Upper lobe of right lung (tissue), 1 donor: ENCODE data around the gene SKAP2. TPM values are rescaled to one million over a fixed set of nuclear protein-coding genes. Genes with fewer than 3 reads are reported as not detected.
A peak's percentile ranks its signal among the peaks of the same experiment; 100 is the strongest.

Experiments used
- ATAC-seq: fragments of 200-7000 bp; cut with Tn5 transposase; one replicate; pipeline ENCODE4 v1.9.1; 2020; ENCODE audit warnings: mild to moderate bottlenecking, moderate library complexity
- DNase-seq: peaks from one replicate; pipeline ENCODE4 v3.0.0-alpha.2; 2020
- H3K27ac ChIP-seq: fragments of 200-600 bp; one replicate; pipeline ENCODE4 v1.8.0; 2022
- H3K27me3 ChIP-seq: fragments of 200-600 bp; one replicate; pipeline ENCODE4 v1.8.0; 2022; ENCODE audit warnings: mild to moderate bottlenecking
- H3K36me3 ChIP-seq: fragments of 200-600 bp; one replicate; pipeline ENCODE4 v1.8.0; 2022
- H3K4me1 ChIP-seq: fragments of 200-600 bp; one replicate; pipeline ENCODE4 v1.8.0; 2022
- H3K4me3 ChIP-seq: fragments of 200-600 bp; one replicate; pipeline ENCODE4 v1.8.0; 2022; ENCODE audit warnings: mild to moderate bottlenecking
- H3K9me3 ChIP-seq: fragments of 200-600 bp; one replicate; pipeline ENCODE4 v1.8.0; 2022
- intact Hi-C: fragments of 100-400 bp; cut with DNase I; formaldehyde crosslinking; loops from one replicate; pipeline ENCODE4 v1.11.0; 2022
- total RNA-seq: library from RNA; stranded (reverse); fragmentation: NEBNext Ultra II Directional; extraction: Animal tissue kit (Norgen Biotek cat#: 25700); gene quantifications from one replicate; pipeline ENCODE4 v1.2.1, GENCODE V29; 2021
- TF ChIP-seq, protein P1 (sequence below): fragments of 200-600 bp; IDR thresholded peaks from one replicate; pipeline ENCODE4 v1.8.0; 2022; ENCODE audit warnings: antibody characterized with exemption
- donor health status: DM: no; HTN: yes; CAD: no; lungs with severe emphysema.

SKAP2 gene
- total RNA-seq, 1 donor from 2014 or later = 59.1 TPM

- intact Hi-C loops = no loop called here
- Histone ChIP-seq H3K36me3 (no peaks in the 10 kb centered on the region), H3K9me3 (peaks cover 4% of the 10 kb centered on the region), H3K27ac (no peak overlapping the region), H3K27me3 (no peaks in the 10 kb centered on the region), H3K4me1 (no peaks in the 10 kb centered on the region), H3K4me3 (no peak overlapping the region)
- TF ChIP-seq, protein P1, sequence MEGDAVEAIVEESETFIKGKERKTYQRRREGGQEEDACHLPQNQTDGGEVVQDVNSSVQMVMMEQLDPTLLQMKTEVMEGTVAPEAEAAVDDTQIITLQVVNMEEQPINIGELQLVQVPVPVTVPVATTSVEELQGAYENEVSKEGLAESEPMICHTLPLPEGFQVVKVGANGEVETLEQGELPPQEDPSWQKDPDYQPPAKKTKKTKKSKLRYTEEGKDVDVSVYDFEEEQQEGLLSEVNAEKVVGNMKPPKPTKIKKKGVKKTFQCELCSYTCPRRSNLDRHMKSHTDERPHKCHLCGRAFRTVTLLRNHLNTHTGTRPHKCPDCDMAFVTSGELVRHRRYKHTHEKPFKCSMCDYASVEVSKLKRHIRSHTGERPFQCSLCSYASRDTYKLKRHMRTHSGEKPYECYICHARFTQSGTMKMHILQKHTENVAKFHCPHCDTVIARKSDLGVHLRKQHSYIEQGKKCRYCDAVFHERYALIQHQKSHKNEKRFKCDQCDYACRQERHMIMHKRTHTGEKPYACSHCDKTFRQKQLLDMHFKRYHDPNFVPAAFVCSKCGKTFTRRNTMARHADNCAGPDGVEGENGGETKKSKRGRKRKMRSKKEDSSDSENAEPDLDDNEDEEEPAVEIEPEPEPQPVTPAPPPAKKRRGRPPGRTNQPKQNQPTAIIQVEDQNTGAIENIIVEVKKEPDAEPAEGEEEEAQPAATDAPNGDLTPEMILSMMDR = no peak
- ATAC-seq (no peak), DNase-seq (no peak)
Observed at GRCh38 chr7:26879671-26880070, 15.3 kb upstream of the SKAP2 start.

DNA sequence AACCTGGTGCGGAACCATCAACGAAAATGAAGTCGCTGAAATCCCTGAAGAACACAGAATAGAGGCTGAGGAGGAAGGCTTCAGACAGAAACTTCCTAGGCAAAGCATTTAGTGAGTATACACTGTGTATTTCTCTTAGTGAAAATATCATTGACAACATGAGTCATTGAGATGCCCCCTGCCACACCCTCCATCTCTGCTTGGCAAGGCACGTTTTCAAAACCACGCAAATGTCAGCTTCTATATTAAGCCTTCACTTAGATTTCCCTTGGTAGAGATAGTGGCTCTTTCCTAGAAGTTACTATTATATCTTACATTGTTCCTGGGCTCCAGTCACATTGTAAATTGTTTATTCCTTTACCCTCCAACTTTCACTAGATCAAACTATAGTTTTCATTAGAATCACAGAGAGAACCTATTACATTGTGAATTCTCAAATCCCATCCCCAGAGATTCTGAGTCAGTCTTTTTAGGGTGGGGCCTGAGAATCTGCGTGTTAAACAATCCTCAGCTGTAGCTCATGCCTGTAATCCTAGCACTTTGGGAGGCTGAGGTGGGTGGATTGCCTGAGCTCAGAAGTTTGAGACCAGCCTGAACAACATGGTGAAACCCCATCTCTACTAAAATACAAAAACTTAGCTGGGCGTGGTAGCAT lies 4.6 kb upstream of the SKAP2 start:
- ATAC-seq (no peak), DNase-seq (no peak)
- intact Hi-C loops = no loop called here
- H3K27me3 ChIP-seq = no peaks in the 10 kb centered on the region
- no peaks in the 10 kb centered on the region for H3K9me3 ChIP-seq
- H3K27ac ChIP-seq = no peak overlapping the region
- H3K4me1 ChIP-seq = no peaks in the 10 kb centered on the region
- H3K36me3 ChIP-seq = no peaks in the 10 kb centered on the region
- H3K4me3 ChIP-seq = no peak overlapping the region
- TF ChIP-seq, protein P1 = no peak

- intact Hi-C loops = no loop called here
- H3K4me1 ChIP-seq = peaks cover 10% of the 10 kb centered on the region
- H3K36me3 ChIP-seq = no peaks in the 10 kb centered on the region
- H3K4me3 ChIP-seq = peak overlapping the region; percentile 84
- peak; percentile 86 for DNase-seq
- no peaks in the 10 kb centered on the region for H3K9me3 ChIP-seq
- TF ChIP-seq, protein P1 = no peak
- peak; percentile 55 for ATAC-seq
- peak overlapping the region; percentile 97 for H3K27ac ChIP-seq
- no peaks in the 10 kb centered on the region for H3K27me3 ChIP-seq
Observed at GRCh38 chr7:26865094-26865388, 651 bp upstream of the SKAP2 start.

GRCh38 chr7:26863518-26864308 lies 677 bp downstream of the SKAP2 start:
- ATAC-seq (peak; percentile 1), DNase-seq (no peak)
- Histone ChIP-seq H3K36me3 (no peaks in the 10 kb centered on the region), H3K27me3 (no peaks in the 10 kb centered on the region), H3K4me3 (peak overlapping the region; percentile 84), H3K4me1 (peaks cover 14% of the 10 kb centered on the region), H3K27ac (peak overlapping the region; percentile 97), H3K9me3 (no peaks in the 10 kb centered on the region)
- TF ChIP-seq, protein P1 = no peak
- intact Hi-C loops = no loop called here

DNA sequence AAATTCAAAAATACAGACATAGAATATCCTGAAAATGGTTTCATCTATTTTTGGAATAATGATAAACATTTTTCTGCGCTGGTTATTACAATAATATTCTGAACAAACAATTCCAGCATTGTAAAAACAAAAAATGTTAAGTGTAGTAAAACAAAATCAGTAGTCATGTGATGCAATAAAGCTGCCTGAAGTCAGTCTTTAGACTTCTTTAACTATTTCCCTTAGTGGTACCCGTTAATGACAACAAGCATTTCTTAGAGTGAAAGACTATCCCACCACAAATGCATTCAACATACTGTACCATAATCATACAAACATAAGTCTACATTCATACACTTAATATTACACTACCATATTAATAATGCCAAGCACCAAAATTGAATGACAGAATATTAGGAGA lies 1.6 kb downstream of the SKAP2 start:
- intact Hi-C loops = no loop called here
- peak overlapping the region; percentile 97 for H3K27ac ChIP-seq
- no peaks in the 10 kb centered on the region for H3K27me3 ChIP-seq
- peaks cover 19% of the 10 kb centered on the region for H3K4me1 ChIP-seq
- no peaks in the 10 kb centered on the region for H3K9me3 ChIP-seq
- ATAC-seq (no peak), DNase-seq (no peak)
- TF ChIP-seq, protein P1 = no peak
- no peaks in the 10 kb centered on the region for H3K36me3 ChIP-seq
- peak overlapping the region; percentile 84 for H3K4me3 ChIP-seq
